HG03066 (cell line): ENCODE results near the gene CYLD.

Experiments
- ATAC-seq: cut with Tn5 transposase; IDR thresholded peaks from one replicate; pipeline ENCODE4 v1.9.1; 2021; ENCODE audit warnings: low read depth; ENCODE audit not compliant: unreplicated experiment

CYLD gene

GRCh38 chr16:50774960-50775359, 33.1 kb downstream of the CYLD start:
- no peak for ATAC-seq

- ATAC-seq = no peak
Observed at GRCh38 chr16:50776037-50776436, 34.2 kb downstream of the CYLD start.

GRCh38 chr16:50778284-50779163, 36.6 kb downstream of the CYLD start:
- no peak for ATAC-seq

GRCh38 chr16:50781043-50781442, 39.2 kb downstream of the CYLD start:
- no peak for ATAC-seq

GRCh38 chr16:50781518-50781917, 39.6 kb downstream of the CYLD start:
- ATAC-seq = no peak

GRCh38 chr16:50789757-50790156, 47.9 kb downstream of the CYLD start:
- ATAC-seq = no peak

GRCh38 chr16:50791522-50791921, 49.6 kb downstream of the CYLD start:
- ATAC-seq = no peak

- ATAC-seq = no peak
Observed at GRCh38 chr16:50796829-50797228, 54.9 kb downstream of the CYLD start.

- ATAC-seq = no peak
Observed at GRCh38 chr16:50797456-50797855, 55.6 kb downstream of the CYLD start.

- ATAC-seq = no peak
Observed at GRCh38 chr16:50800074-50800473, 58.2 kb downstream of the CYLD start.

- no peak for ATAC-seq
Observed at GRCh38 chr16:50801036-50801435, 59.1 kb downstream of the CYLD start.

- ATAC-seq = no peak
Observed at GRCh38 chr16:50802000-50802399, 60.1 kb downstream of the CYLD start.

GRCh38 chr16:50802961-50803360, 61.1 kb downstream of the CYLD start:
- no peak for ATAC-seq

- no peak for ATAC-seq
Observed at GRCh38 chr16:50804290-50804907, 62.5 kb downstream of the CYLD start.

GRCh38 chr16:50806099-50807062, 64.5 kb downstream of the CYLD start:
- peak; percentile 90 for ATAC-seq

GRCh38 chr16:50808929-50809538, 67.1 kb downstream of the CYLD start:
- no peak for ATAC-seq

- no peak for ATAC-seq
Observed at GRCh38 chr16:50809561-50809960, 67.7 kb downstream of the CYLD start.

GRCh38 chr16:50810241-50810965, 68.5 kb downstream of the CYLD start:
- no peak for ATAC-seq

- ATAC-seq = no peak
Observed at GRCh38 chr16:50812046-50812445, 70.2 kb downstream of the CYLD start.
